ENCODE data around the gene CALHM6. TPM values are rescaled to one million over a fixed set of nuclear protein-coding genes. Genes with fewer than 3 reads are reported as not detected.

The CALHM6 gene
- total RNA-seq, 1 experiment from 2014 or later: not detected

DNA sequence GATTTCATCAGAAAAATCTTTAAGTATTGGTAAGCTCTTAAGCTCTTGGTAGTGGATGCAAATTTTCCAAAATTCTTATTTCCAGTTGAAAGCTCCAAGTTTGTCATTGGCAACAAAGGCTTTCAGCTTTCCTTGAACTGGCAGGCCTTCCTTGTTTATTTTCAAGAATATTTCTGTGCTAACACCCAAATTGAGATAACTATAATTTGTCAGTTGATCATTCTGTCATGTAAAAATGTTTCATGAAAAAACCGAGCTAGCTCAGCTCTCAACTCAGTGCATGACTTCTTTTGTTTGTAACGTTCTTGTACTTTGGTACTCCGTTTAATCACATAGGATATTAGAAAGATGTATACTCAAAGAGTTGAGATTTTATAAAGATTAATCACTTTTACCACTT, 38.9 kb upstream of the CALHM6 start:
- ChIA-PET CTCF (no interaction called here), POLR2A (ENCODE audit: low non-redundant PET) (no interaction called here)
- no peak for TF ChIP-seq EZH2 (IDR thresholded peaks at IDR 0.05; ENCODE audit: borderline replicate concordance, low read depth, low read length, poor library complexity, severe bottlenecking)
- TF ChIP-seq, protein P1, sequence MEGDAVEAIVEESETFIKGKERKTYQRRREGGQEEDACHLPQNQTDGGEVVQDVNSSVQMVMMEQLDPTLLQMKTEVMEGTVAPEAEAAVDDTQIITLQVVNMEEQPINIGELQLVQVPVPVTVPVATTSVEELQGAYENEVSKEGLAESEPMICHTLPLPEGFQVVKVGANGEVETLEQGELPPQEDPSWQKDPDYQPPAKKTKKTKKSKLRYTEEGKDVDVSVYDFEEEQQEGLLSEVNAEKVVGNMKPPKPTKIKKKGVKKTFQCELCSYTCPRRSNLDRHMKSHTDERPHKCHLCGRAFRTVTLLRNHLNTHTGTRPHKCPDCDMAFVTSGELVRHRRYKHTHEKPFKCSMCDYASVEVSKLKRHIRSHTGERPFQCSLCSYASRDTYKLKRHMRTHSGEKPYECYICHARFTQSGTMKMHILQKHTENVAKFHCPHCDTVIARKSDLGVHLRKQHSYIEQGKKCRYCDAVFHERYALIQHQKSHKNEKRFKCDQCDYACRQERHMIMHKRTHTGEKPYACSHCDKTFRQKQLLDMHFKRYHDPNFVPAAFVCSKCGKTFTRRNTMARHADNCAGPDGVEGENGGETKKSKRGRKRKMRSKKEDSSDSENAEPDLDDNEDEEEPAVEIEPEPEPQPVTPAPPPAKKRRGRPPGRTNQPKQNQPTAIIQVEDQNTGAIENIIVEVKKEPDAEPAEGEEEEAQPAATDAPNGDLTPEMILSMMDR (conservative IDR thresholded peaks at IDR 0.05; ENCODE audit: low read depth, low read length): no peak
- Histone ChIP-seq H3K36me3 (ENCODE audit: insufficient read depth, low read length, poor library complexity, severe bottlenecking) (no peaks in the 10 kb centered on the region), H3K27ac (ENCODE audit: low read depth, low read length, poor library complexity, severe bottlenecking) (no peak overlapping the region), H3K4me3 (ENCODE audit: low read depth, low read length, poor library complexity, severe bottlenecking) (no peak overlapping the region), H3K9me3 (ENCODE audit: low read depth, low read length, poor library complexity, severe bottlenecking) (no peaks in the 10 kb centered on the region), H3K27me3 (replicated peaks; ENCODE audit: insufficient read depth, low read depth, low read length, poor library complexity) (no peaks in the 10 kb centered on the region), H3K4me1 (ENCODE audit: insufficient read depth, low read length, poor library complexity, severe bottlenecking) (no peaks in the 10 kb centered on the region)
- DNase-seq (ENCODE audit: low spot score): no peak
- intact Hi-C loops (cut with micrococcal nuclease; ENCODE audit: unreplicated experiment): no loop called here
- no TSS peak for BruUV-seq (replicated peaks)

DNA sequence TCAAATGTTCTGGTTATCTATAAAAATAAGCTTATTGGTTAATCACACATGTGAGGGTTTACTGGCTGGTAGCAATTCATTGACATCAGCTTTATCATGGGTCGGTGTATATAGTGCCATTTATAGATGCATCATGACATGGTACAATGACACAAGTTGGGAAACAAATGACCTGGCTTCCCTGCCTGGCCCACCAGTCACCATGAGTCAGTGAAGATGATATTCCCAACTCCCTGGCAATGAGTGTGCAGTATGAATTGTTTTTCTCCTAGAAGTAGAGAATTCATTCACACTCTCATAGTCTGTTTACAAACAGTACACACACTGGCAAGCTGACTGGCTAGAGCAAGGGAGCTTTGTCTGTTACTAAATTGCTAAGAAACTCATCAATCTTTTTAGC, 37.2 kb upstream of the CALHM6 start:
- Histone ChIP-seq H3K4me3 (ENCODE audit: low read depth, low read length, poor library complexity, severe bottlenecking) (no peak overlapping the region), H3K9me3 (ENCODE audit: low read depth, low read length, poor library complexity, severe bottlenecking) (no peaks in the 10 kb centered on the region), H3K27ac (ENCODE audit: low read depth, low read length, poor library complexity, severe bottlenecking) (no peak overlapping the region), H3K27me3 (replicated peaks; ENCODE audit: insufficient read depth, low read depth, low read length, poor library complexity) (no peaks in the 10 kb centered on the region), H3K4me1 (ENCODE audit: insufficient read depth, low read length, poor library complexity, severe bottlenecking) (no peaks in the 10 kb centered on the region), H3K36me3 (ENCODE audit: insufficient read depth, low read length, poor library complexity, severe bottlenecking) (peaks cover 3% of the 10 kb centered on the region)
- DNase-seq (ENCODE audit: low spot score): no peak
- TF ChIP-seq EZH2 (IDR thresholded peaks at IDR 0.05; ENCODE audit: borderline replicate concordance, low read depth, low read length, poor library complexity, severe bottlenecking): no peak
- TF ChIP-seq, protein P1 (conservative IDR thresholded peaks at IDR 0.05; ENCODE audit: low read depth, low read length): no peak
- CTCF ChIA-PET: no interaction called here
- no TSS peak for BruUV-seq (replicated peaks)
- intact Hi-C loops (cut with micrococcal nuclease; ENCODE audit: unreplicated experiment): no loop called here
- POLR2A ChIA-PET (ENCODE audit: low non-redundant PET): no interaction called here

DNA sequence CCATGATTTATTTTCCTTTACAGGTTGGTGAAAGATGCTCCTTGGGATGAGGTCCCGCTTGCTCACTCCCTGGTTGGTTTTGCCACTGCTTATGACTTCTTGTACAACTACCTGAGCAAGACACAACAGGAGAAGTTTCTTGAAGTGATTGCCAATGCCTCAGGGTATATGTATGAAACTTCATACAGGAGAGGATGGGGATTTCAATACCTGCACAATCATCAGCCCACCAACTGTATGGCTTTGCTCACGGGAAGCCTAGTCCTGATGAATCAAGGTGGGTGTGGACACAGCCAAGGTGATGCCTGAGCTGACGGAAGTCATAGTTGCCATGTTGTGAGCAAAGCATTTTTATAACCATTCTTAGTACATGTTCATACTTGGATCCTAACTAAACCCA, 34.6 kb upstream of the CALHM6 start:
- POLR2A ChIA-PET (ENCODE audit: low non-redundant PET): no interaction called here
- no peaks in the 10 kb centered on the region for H3K27me3 ChIP-seq (replicated peaks; ENCODE audit: insufficient read depth, low read depth, low read length, poor library complexity)
- no peak overlapping the region for H3K4me3 ChIP-seq (ENCODE audit: low read depth, low read length, poor library complexity, severe bottlenecking)
- intact Hi-C loops (cut with micrococcal nuclease; ENCODE audit: unreplicated experiment): no loop called here
- no peaks in the 10 kb centered on the region for H3K9me3 ChIP-seq (ENCODE audit: low read depth, low read length, poor library complexity, severe bottlenecking)
- H3K4me1 ChIP-seq (ENCODE audit: insufficient read depth, low read length, poor library complexity, severe bottlenecking): no peaks in the 10 kb centered on the region
- no TSS peak for BruUV-seq (replicated peaks)
- no peak overlapping the region for H3K27ac ChIP-seq (ENCODE audit: low read depth, low read length, poor library complexity, severe bottlenecking)
- CTCF ChIA-PET: no interaction called here
- peaks cover 3% of the 10 kb centered on the region for H3K36me3 ChIP-seq (ENCODE audit: insufficient read depth, low read length, poor library complexity, severe bottlenecking)
- DNase-seq (ENCODE audit: low spot score): no peak
- TF ChIP-seq, protein P1 (conservative IDR thresholded peaks at IDR 0.05; ENCODE audit: low read depth, low read length): no peak
- TF ChIP-seq EZH2 (IDR thresholded peaks at IDR 0.05; ENCODE audit: borderline replicate concordance, low read depth, low read length, poor library complexity, severe bottlenecking): no peak

Data from A673 (cell line).